Testis (tissue), 2 donors: ENCODE results near the gene LIMA1.

Experiments
- CTCF ChIP-seq, 3 experiments: fragments of 450-650 bp in 2 of 3; fragments of 200-600 bp in 1 of 3; sonication (generic) in 1 of 3; IDR thresholded peaks; one replicate each; pipeline ENCODE4 v1.5.1; 2016 to 2019; ENCODE audit warnings: antibody characterized with exemption in 3 of 3, mild to moderate bottlenecking in 2 of 3, moderate library complexity in 1 of 3
- POLR2A ChIP-seq: fragments of 450-650 bp; IDR thresholded peaks from one replicate; pipeline ENCODE4 v1.6.1; 2017; ENCODE audit warnings: antibody characterized with exemption, mild to moderate bottlenecking, moderate library complexity

- no peak for TF ChIP-seq POLR2A
- no peak for TF ChIP-seq CTCF (IDR thresholded peaks at IDR 0.05)
Measured at GRCh38 chr12:50258167-50258551, 25.2 kb downstream of the LIMA1 start.
